Suprapubic skin (tissue), 4 donors: ENCODE data around the gene NLRP7.

Experiments
- POLR2A ChIP-seq, 2 donors: fragments of 450-650 bp; IDR thresholded peaks; one replicate each; pipeline ENCODE4 v1.6.1; 2017; ENCODE audit warnings: antibody characterized with exemption in 2 of 2, mild to moderate bottlenecking in 2 of 2, moderate library complexity in 2 of 2
- POLR2AphosphoS5 ChIP-seq, 3 donors: sonication (generic); formaldehyde crosslinking; IDR thresholded peaks; one replicate each; pipeline ENCODE4 v1.6.1; 2017; ENCODE audit warnings: antibody characterized with exemption in 3 of 3
- TF ChIP-seq, protein P1 (sequence below), 2 donors: fragments of 200-600 bp in 1 of 2; fragments of 450-650 bp in 1 of 2; sonication (generic) in 1 of 2; IDR thresholded peaks; one replicate each; pipeline ENCODE4 v1.5.1; 2016 to 2019; ENCODE audit warnings: antibody characterized with exemption in 2 of 2, mild to moderate bottlenecking in 1 of 2, moderate library complexity in 1 of 2

DNA sequence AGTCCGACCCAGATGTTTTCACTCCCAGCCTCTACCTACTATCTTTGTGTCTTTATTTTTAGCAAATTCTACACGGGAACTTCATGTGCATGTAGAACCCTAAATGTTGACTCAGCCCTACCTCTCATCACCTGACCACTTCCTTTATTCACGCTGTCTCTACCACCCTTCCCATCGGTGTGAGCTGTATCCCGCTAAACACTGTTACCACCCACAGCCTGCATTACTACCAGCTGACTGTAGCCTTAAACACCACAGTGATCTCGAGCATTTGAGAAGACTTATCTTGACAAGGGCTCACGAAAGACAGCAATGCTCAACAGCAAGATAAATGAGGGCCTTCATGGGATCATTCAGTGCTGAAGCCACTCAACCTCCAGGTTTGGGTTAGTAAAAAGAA, 26.2 kb downstream of the NLRP7 start:
- TF ChIP-seq, protein P1, sequence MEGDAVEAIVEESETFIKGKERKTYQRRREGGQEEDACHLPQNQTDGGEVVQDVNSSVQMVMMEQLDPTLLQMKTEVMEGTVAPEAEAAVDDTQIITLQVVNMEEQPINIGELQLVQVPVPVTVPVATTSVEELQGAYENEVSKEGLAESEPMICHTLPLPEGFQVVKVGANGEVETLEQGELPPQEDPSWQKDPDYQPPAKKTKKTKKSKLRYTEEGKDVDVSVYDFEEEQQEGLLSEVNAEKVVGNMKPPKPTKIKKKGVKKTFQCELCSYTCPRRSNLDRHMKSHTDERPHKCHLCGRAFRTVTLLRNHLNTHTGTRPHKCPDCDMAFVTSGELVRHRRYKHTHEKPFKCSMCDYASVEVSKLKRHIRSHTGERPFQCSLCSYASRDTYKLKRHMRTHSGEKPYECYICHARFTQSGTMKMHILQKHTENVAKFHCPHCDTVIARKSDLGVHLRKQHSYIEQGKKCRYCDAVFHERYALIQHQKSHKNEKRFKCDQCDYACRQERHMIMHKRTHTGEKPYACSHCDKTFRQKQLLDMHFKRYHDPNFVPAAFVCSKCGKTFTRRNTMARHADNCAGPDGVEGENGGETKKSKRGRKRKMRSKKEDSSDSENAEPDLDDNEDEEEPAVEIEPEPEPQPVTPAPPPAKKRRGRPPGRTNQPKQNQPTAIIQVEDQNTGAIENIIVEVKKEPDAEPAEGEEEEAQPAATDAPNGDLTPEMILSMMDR (IDR thresholded peaks at IDR 0.05): no peak
- no peak for TF ChIP-seq POLR2AphosphoS5 (IDR thresholded peaks at IDR 0.05)
- no peak for TF ChIP-seq POLR2A (IDR thresholded peaks at IDR 0.05)
